Natural killer cell (primary cell): ENCODE measurements around the gene HSF2BP. TPM values are rescaled to one million over a fixed set of nuclear protein-coding genes. Genes with fewer than 3 reads are reported as not detected.
"Not testable (repeated sequence)": the region's sequence is repeated elsewhere in the genome, so short reads cannot be mapped to it uniquely, and the experiment has no call there.

ENCODE experiments used
- ATAC-seq, 3 donors: fragments of 150-1000 bp in 2 of 3; fragments of 200-7000 bp in 1 of 3; cut with Tn5 transposase; 1 replicate in 1 of 3; 2 replicates in 2 of 3; pipeline ENCODE4 v1.10.0; 2021; ENCODE audit warnings: mild to moderate bottlenecking in 2 of 3, moderate library complexity in 2 of 3
- DNase-seq, 2 donors: peaks; one replicate each; pipeline versions ENCODE4 v3.0.0 to v3.0.0-alpha.2; 2013 to 2021; ENCODE audit warnings: mixed read lengths in 1 of 2
- H3K27ac ChIP-seq: one replicate; pipeline ENCODE4 v1.5.1; 2013; ENCODE audit warnings: mild to moderate bottlenecking, low read length
- H3K27me3 ChIP-seq: one replicate; pipeline ENCODE4 v1.6.1; 2013; ENCODE audit warnings: low read length; ENCODE audit not compliant: control insufficient read depth, insufficient read depth
- H3K36me3 ChIP-seq: one replicate; pipeline ENCODE4 v1.6.1; 2013; ENCODE audit warnings: low read length; ENCODE audit not compliant: control insufficient read depth, insufficient read depth
- H3K4me1 ChIP-seq: one replicate; pipeline ENCODE4 v1.6.1; 2013; ENCODE audit warnings: low read length; ENCODE audit not compliant: control insufficient read depth, insufficient read depth
- H3K4me3 ChIP-seq: one replicate; pipeline ENCODE4 v1.5.1; 2013; ENCODE audit warnings: low read length
- H3K9me3 ChIP-seq: one replicate; pipeline ENCODE4 v1.6.1; 2013; ENCODE audit warnings: low read length; ENCODE audit not compliant: control insufficient read depth, insufficient read depth
- H3K27ac Mint-ChIP-seq, 2 donors: one replicate each; pipeline ENCODE4 v1.8.0; 2022; ENCODE audit warnings: mild to moderate bottlenecking in 2 of 2, mixed read lengths in 2 of 2, moderate library complexity in 1 of 2
- H3K27me3 Mint-ChIP-seq, 2 donors: one replicate each; pipeline ENCODE4 v1.8.0; 2022; ENCODE audit warnings: low read depth in 2 of 2, mixed read lengths in 2 of 2
- H3K36me3 Mint-ChIP-seq: one replicate; pipeline ENCODE4 v1.8.0; 2022; ENCODE audit warnings: mixed read lengths
- H3K4me1 Mint-ChIP-seq, 2 donors: one replicate each; pipeline ENCODE4 v1.8.0; 2022; ENCODE audit warnings: mixed read lengths in 2 of 2
- H3K4me3 Mint-ChIP-seq: one replicate; pipeline ENCODE4 v1.8.0; 2022; ENCODE audit warnings: mild to moderate bottlenecking, moderate library complexity, mixed read lengths
- H3K9me3 Mint-ChIP-seq, 2 donors: one replicate each; pipeline ENCODE4 v1.8.0; 2022; ENCODE audit warnings: mixed read lengths in 2 of 2
- CTCF ChIP-seq: fragments of 200-600 bp; IDR thresholded peaks from one replicate; pipeline ENCODE4 v1.8.0; 2022; ENCODE audit warnings: antibody characterized with exemption
- WGBS: methylation state at CpG from one replicate; pipeline ENCODE4 v1.1.7; 2013; ENCODE audit warnings: missing lambda C conversion rate; ENCODE audit not compliant: insufficient coverage; 5-methylcytosine and 5-hydroxymethylcytosine counted together
- intact Hi-C: fragments of 100-400 bp; cut with micrococcal nuclease; formaldehyde crosslinking; loops from one replicate; pipeline ENCODE4 v1.14.2; 2022
- total RNA-seq, 4 donors: library from RNA; stranded (reverse); fragments of 120-200 nt in 1 of 4; gene quantifications; one replicate each; pipeline versions ENCODE4 v1.2.3 to v1.2.4, GENCODE V29; 2013 to 2022

HSF2BP gene
- total RNA-seq, 3 donors from 2014 or later (not counting 1 experiment from before 2014, with no cell fraction given) = 0.33 to 0.39 TPM; not detected in 1

GRCh38 chr21:43684424-43684823 lies 25.1 kb upstream of the HSF2BP start:
- Histone ChIP-seq H3K9me3 (no peaks in the 10 kb centered on the region), H3K27ac (no peak overlapping the region), H3K27me3 (no peaks in the 10 kb centered on the region), H3K4me1 (no peaks in the 10 kb centered on the region), H3K4me3 (no peak overlapping the region), H3K36me3 (peaks cover 72% of the 10 kb centered on the region)
- H3K36me3 Mint-ChIP-seq = peaks cover 34% of the 10 kb centered on the region
- H3K27ac Mint-ChIP-seq = no peak overlapping the region
- peaks cover 6 to 10% of the 10 kb centered on the region in 2 donors for H3K4me1 Mint-ChIP-seq
- H3K4me3 Mint-ChIP-seq = no peak overlapping the region
- no peak for TF ChIP-seq CTCF
- intact Hi-C loops = no loop called here
- H3K9me3 Mint-ChIP-seq = no peaks in the 10 kb centered on the region
- DNase-seq (no peak), ATAC-seq (no peak)
- WGBS = 83% methylated on average over 3 of the region's 3 CpGs
- no peaks in the 10 kb centered on the region for H3K27me3 Mint-ChIP-seq

GRCh38 chr21:43681650-43682049 lies 22.4 kb upstream of the HSF2BP start:
- peaks cover 59% of the 10 kb centered on the region for H3K36me3 ChIP-seq
- intact Hi-C loops = no loop called here
- ATAC-seq (no peak), DNase-seq (no peak)
- H3K4me3 ChIP-seq = no peak overlapping the region
- Mint-ChIP-seq H3K27ac (no peak overlapping the region), H3K36me3 (peaks cover 39% of the 10 kb centered on the region), H3K9me3 (no peaks in the 10 kb centered on the region), H3K4me1 (peaks cover 5 to 14% of the 10 kb centered on the region in 2 donors), H3K27me3 (no peaks in the 10 kb centered on the region), H3K4me3 (no peak overlapping the region)
- H3K27ac ChIP-seq = no peak overlapping the region
- no peaks in the 10 kb centered on the region for H3K27me3 ChIP-seq
- TF ChIP-seq CTCF = no peak
- 97% methylated on average over 6 of the region's 6 CpGs for WGBS
- no peaks in the 10 kb centered on the region for H3K4me1 ChIP-seq
- H3K9me3 ChIP-seq = no peaks in the 10 kb centered on the region

GRCh38 chr21:43680421-43680820 lies 21.1 kb upstream of the HSF2BP start:
- peaks cover 54% of the 10 kb centered on the region for H3K36me3 ChIP-seq
- intact Hi-C loops, H3K27ac Mint-ChIP-seq, H3K4me3 Mint-ChIP-seq, H3K4me3 ChIP-seq, ATAC-seq, H3K27ac ChIP-seq, H3K9me3 ChIP-seq, H3K27me3 ChIP-seq, H3K4me1 ChIP-seq, H3K27me3 Mint-ChIP-seq, H3K9me3 Mint-ChIP-seq, DNase-seq: not testable (repeated sequence)
- WGBS = 88% methylated on average over 6 of the region's 6 CpGs
- Mint-ChIP-seq H3K36me3 (peaks cover 38% of the 10 kb centered on the region), H3K4me1 (peaks cover 5 to 14% of the 10 kb centered on the region in 2 donors)

GRCh38 chr21:43679951-43680350 lies 20.7 kb upstream of the HSF2BP start:
- Histone ChIP-seq H3K4me3 (no peak overlapping the region), H3K4me1 (no peaks in the 10 kb centered on the region), H3K27me3 (no peaks in the 10 kb centered on the region), H3K9me3 (no peaks in the 10 kb centered on the region), H3K36me3 (peaks cover 58% of the 10 kb centered on the region), H3K27ac (no peak overlapping the region)
- Mint-ChIP-seq H3K27me3 (no peaks in the 10 kb centered on the region), H3K36me3 (peaks cover 33% of the 10 kb centered on the region), H3K4me3 (no peak overlapping the region), H3K27ac (no peak overlapping the region), H3K4me1 (peaks cover 5 to 14% of the 10 kb centered on the region in 2 donors), H3K9me3 (no peaks in the 10 kb centered on the region)
- ATAC-seq = no peak
- DNase-seq = no peak
- no peak for TF ChIP-seq CTCF
- intact Hi-C loops = no loop called here
- whole genome bisulfite sequencing = 95% methylated on average over 12 of the region's 12 CpGs
